Measurements from ENCODE around the gene FRAS1.

The FRAS1 gene

GRCh38 chr4:78343682-78344081, 286.6 kb downstream of the FRAS1 start:
- no peak overlapping the region for H3K4me3 ChIP-seq (ENCODE audit: low read depth, low read length)
- peaks cover 3% of the 10 kb centered on the region for H3K36me3 ChIP-seq (ENCODE audit: control insufficient read depth, insufficient read depth, low read length)
- H3K27me3 ChIP-seq (ENCODE audit: control insufficient read depth, insufficient read depth, low read length), result no peaks in the 10 kb centered on the region
- H3K4me1 ChIP-seq (ENCODE audit: control insufficient read depth, insufficient read depth, low read length), result no peaks in the 10 kb centered on the region
- H3K9me3 ChIP-seq (ENCODE audit: control insufficient read depth, insufficient read depth, low read length), result no peaks in the 10 kb centered on the region
- H3K9ac ChIP-seq (ENCODE audit: low read depth, low read length), result no peak overlapping the region

- H3K4me1 ChIP-seq (ENCODE audit: control insufficient read depth, insufficient read depth, low read length), result no peaks in the 10 kb centered on the region
- no peaks in the 10 kb centered on the region for H3K9me3 ChIP-seq (ENCODE audit: control insufficient read depth, insufficient read depth, low read length)
- H3K9ac ChIP-seq (ENCODE audit: low read depth, low read length), result no peak overlapping the region
- no peaks in the 10 kb centered on the region for H3K27me3 ChIP-seq (ENCODE audit: control insufficient read depth, insufficient read depth, low read length)
- H3K4me3 ChIP-seq (ENCODE audit: low read depth, low read length), result no peak overlapping the region
- H3K36me3 ChIP-seq (ENCODE audit: control insufficient read depth, insufficient read depth, low read length), result no peaks in the 10 kb centered on the region
Observed at GRCh38 chr4:78345237-78345636, 288.1 kb downstream of the FRAS1 start.

GRCh38 chr4:78346222-78346621, 289.1 kb downstream of the FRAS1 start:
- H3K4me1 ChIP-seq (ENCODE audit: control insufficient read depth, insufficient read depth, low read length), result no peaks in the 10 kb centered on the region
- H3K9ac ChIP-seq (ENCODE audit: low read depth, low read length), result no peak overlapping the region
- H3K9me3 ChIP-seq (ENCODE audit: control insufficient read depth, insufficient read depth, low read length), result no peaks in the 10 kb centered on the region
- H3K27me3 ChIP-seq (ENCODE audit: control insufficient read depth, insufficient read depth, low read length), result no peaks in the 10 kb centered on the region
- no peaks in the 10 kb centered on the region for H3K36me3 ChIP-seq (ENCODE audit: control insufficient read depth, insufficient read depth, low read length)
- H3K4me3 ChIP-seq (ENCODE audit: low read depth, low read length), result no peak overlapping the region

- Histone ChIP-seq H3K9me3 (ENCODE audit: control insufficient read depth, insufficient read depth, low read length) (no peaks in the 10 kb centered on the region), H3K27me3 (ENCODE audit: control insufficient read depth, insufficient read depth, low read length) (no peaks in the 10 kb centered on the region), H3K9ac (ENCODE audit: low read depth, low read length) (no peak overlapping the region), H3K4me3 (ENCODE audit: low read depth, low read length) (no peak overlapping the region), H3K36me3 (ENCODE audit: control insufficient read depth, insufficient read depth, low read length) (no peaks in the 10 kb centered on the region), H3K4me1 (ENCODE audit: control insufficient read depth, insufficient read depth, low read length) (no peaks in the 10 kb centered on the region)
Observed at GRCh38 chr4:78347527-78347926, 290.4 kb downstream of the FRAS1 start.

- Histone ChIP-seq H3K27me3 (ENCODE audit: control insufficient read depth, insufficient read depth, low read length) (no peaks in the 10 kb centered on the region), H3K4me3 (ENCODE audit: low read depth, low read length) (no peak overlapping the region)
Observed at GRCh38 chr4:78353921-78354320, 296.8 kb downstream of the FRAS1 start.

GRCh38 chr4:78354782-78355181, 297.7 kb downstream of the FRAS1 start:
- H3K27me3 ChIP-seq (ENCODE audit: control insufficient read depth, insufficient read depth, low read length), result no peaks in the 10 kb centered on the region
- H3K36me3 ChIP-seq (ENCODE audit: control insufficient read depth, insufficient read depth, low read length), result no peaks in the 10 kb centered on the region
- H3K4me1 ChIP-seq (ENCODE audit: control insufficient read depth, insufficient read depth, low read length), result peaks cover 4% of the 10 kb centered on the region
- H3K4me3 ChIP-seq (ENCODE audit: low read depth, low read length), result no peak overlapping the region
- H3K9ac ChIP-seq (ENCODE audit: low read depth, low read length), result no peak overlapping the region
- no peaks in the 10 kb centered on the region for H3K9me3 ChIP-seq (ENCODE audit: control insufficient read depth, insufficient read depth, low read length)

More at GRCh38 chr4:78353921-78354320, 296.8 kb downstream of the FRAS1 start:
- Histone ChIP-seq H3K9ac (ENCODE audit: low read depth, low read length) (no peak overlapping the region), H3K36me3 (ENCODE audit: control insufficient read depth, insufficient read depth, low read length) (no peaks in the 10 kb centered on the region), H3K4me1 (ENCODE audit: control insufficient read depth, insufficient read depth, low read length) (peaks cover 4% of the 10 kb centered on the region), H3K9me3 (ENCODE audit: control insufficient read depth, insufficient read depth, low read length) (no peaks in the 10 kb centered on the region)

DNA sequence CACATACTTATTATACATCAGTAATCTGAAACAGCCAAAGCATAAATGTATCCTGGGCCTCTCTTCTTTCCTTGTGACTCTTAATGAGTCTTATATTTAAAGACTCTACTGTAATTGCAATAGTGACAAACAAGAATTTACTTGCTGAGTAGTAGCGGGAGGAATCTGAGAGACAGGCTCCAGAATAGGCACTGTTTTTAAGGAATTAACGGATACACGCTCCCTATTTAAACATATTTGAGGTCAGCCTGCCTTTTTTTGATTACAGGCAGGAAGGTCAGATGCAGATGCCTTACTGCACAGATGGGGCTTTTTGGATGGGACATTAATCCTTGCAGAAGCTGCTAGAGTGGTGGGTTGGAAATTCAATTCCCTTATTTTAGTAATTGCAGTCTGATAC, 298.2 kb downstream of the FRAS1 start:
- H3K36me3 ChIP-seq (ENCODE audit: control insufficient read depth, insufficient read depth, low read length), result no peaks in the 10 kb centered on the region
- peaks cover 6% of the 10 kb centered on the region for H3K4me1 ChIP-seq (ENCODE audit: control insufficient read depth, insufficient read depth, low read length)
- no peak overlapping the region for H3K4me3 ChIP-seq (ENCODE audit: low read depth, low read length)
- H3K9ac ChIP-seq (ENCODE audit: low read depth, low read length), result no peak overlapping the region
- no peaks in the 10 kb centered on the region for H3K9me3 ChIP-seq (ENCODE audit: control insufficient read depth, insufficient read depth, low read length)
- H3K27me3 ChIP-seq (ENCODE audit: control insufficient read depth, insufficient read depth, low read length), result no peaks in the 10 kb centered on the region

DNA sequence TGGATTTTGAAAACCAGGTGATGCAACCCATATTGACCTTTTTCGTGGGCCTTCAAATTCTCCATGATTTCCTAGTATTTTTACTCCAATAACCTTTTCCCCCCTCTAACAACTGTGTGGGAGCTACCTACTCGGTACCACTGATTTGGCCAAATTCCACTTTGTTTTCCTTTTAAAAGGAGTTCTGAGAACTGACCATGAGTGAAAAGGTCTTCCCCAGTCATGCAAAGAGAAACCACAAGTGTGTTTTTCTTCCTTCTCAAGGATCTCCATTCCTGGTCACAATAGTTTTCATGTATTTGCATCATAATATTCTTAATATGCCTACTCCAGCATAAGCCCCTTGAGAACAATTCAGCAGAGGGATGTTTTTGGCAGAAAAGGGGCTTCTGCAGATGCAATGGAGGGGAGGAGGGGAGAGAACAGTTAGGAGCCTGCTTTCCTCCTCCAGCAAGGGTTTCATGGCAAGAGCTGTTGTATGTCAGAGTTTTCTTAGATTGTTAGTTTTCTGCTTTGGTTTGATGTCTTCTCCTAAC, 299.2 kb downstream of the FRAS1 start:
- no peaks in the 10 kb centered on the region for H3K27me3 ChIP-seq (ENCODE audit: control insufficient read depth, insufficient read depth, low read length)
- no peak overlapping the region for H3K9ac ChIP-seq (ENCODE audit: low read depth, low read length)
- H3K36me3 ChIP-seq (ENCODE audit: control insufficient read depth, insufficient read depth, low read length), result no peaks in the 10 kb centered on the region
- no peak overlapping the region for H3K4me3 ChIP-seq (ENCODE audit: low read depth, low read length)
- H3K4me1 ChIP-seq (ENCODE audit: control insufficient read depth, insufficient read depth, low read length), result peaks cover 16% of the 10 kb centered on the region
- H3K9me3 ChIP-seq (ENCODE audit: control insufficient read depth, insufficient read depth, low read length), result no peaks in the 10 kb centered on the region

GRCh38 chr4:78357122-78357521, 300.0 kb downstream of the FRAS1 start:
- H3K9me3 ChIP-seq (ENCODE audit: control insufficient read depth, insufficient read depth, low read length), result no peaks in the 10 kb centered on the region
- H3K27me3 ChIP-seq (ENCODE audit: control insufficient read depth, insufficient read depth, low read length), result no peaks in the 10 kb centered on the region
- H3K36me3 ChIP-seq (ENCODE audit: control insufficient read depth, insufficient read depth, low read length), result no peaks in the 10 kb centered on the region
- H3K4me3 ChIP-seq (ENCODE audit: low read depth, low read length), result no peak overlapping the region
- H3K9ac ChIP-seq (ENCODE audit: low read depth, low read length), result no peak overlapping the region
- peaks cover 24% of the 10 kb centered on the region for H3K4me1 ChIP-seq (ENCODE audit: control insufficient read depth, insufficient read depth, low read length)

GRCh38 chr4:78360466-78360865, 303.3 kb downstream of the FRAS1 start:
- Histone ChIP-seq H3K4me1 (ENCODE audit: control insufficient read depth, insufficient read depth, low read length) (peaks cover 31% of the 10 kb centered on the region), H3K9ac (ENCODE audit: low read depth, low read length) (no peak overlapping the region), H3K27me3 (ENCODE audit: control insufficient read depth, insufficient read depth, low read length) (no peaks in the 10 kb centered on the region), H3K4me3 (ENCODE audit: low read depth, low read length) (no peak overlapping the region), H3K9me3 (ENCODE audit: control insufficient read depth, insufficient read depth, low read length) (no peaks in the 10 kb centered on the region), H3K36me3 (ENCODE audit: control insufficient read depth, insufficient read depth, low read length) (no peaks in the 10 kb centered on the region)

GRCh38 chr4:78361621-78362120, 304.5 kb downstream of the FRAS1 start:
- H3K9me3 ChIP-seq (ENCODE audit: control insufficient read depth, insufficient read depth, low read length), result no peaks in the 10 kb centered on the region
- H3K27me3 ChIP-seq (ENCODE audit: control insufficient read depth, insufficient read depth, low read length), result no peaks in the 10 kb centered on the region

DNA sequence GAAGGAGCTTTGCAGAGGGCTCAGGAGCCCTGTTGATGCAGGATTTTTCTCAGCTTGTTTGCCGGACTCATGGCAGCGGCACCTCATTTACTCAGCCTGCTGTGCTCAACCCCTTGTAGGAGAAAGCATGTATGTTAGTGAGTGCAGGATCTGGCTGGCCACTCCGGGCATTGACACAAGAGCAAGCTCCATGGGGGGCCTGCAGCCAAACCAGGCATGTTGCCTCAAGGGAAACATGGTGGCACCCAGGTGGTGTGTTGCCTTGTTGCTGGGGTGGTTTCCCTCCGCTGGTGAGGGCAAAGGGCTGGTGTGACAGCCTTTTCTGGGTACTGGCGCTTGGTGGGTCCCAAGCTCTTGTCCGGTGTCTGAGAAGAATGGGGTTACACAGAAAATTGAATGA, 305.2 kb downstream of the FRAS1 start:
- Histone ChIP-seq H3K4me3 (ENCODE audit: low read depth, low read length) (no peak overlapping the region), H3K9ac (ENCODE audit: low read depth, low read length) (no peak overlapping the region), H3K4me1 (ENCODE audit: control insufficient read depth, insufficient read depth, low read length) (peaks cover 28% of the 10 kb centered on the region), H3K27me3 (ENCODE audit: control insufficient read depth, insufficient read depth, low read length) (no peaks in the 10 kb centered on the region), H3K36me3 (ENCODE audit: control insufficient read depth, insufficient read depth, low read length) (no peaks in the 10 kb centered on the region), H3K9me3 (ENCODE audit: control insufficient read depth, insufficient read depth, low read length) (no peaks in the 10 kb centered on the region)

More at GRCh38 chr4:78361621-78362120, 304.5 kb downstream of the FRAS1 start:
- Histone ChIP-seq H3K36me3 (ENCODE audit: control insufficient read depth, insufficient read depth, low read length) (no peaks in the 10 kb centered on the region), H3K4me1 (ENCODE audit: control insufficient read depth, insufficient read depth, low read length) (peaks cover 28% of the 10 kb centered on the region), H3K4me3 (ENCODE audit: low read depth, low read length) (no peak overlapping the region), H3K9ac (ENCODE audit: low read depth, low read length) (no peak overlapping the region)
